ENCODE measurements around the gene AIRE.

Gene AIRE

DNA sequence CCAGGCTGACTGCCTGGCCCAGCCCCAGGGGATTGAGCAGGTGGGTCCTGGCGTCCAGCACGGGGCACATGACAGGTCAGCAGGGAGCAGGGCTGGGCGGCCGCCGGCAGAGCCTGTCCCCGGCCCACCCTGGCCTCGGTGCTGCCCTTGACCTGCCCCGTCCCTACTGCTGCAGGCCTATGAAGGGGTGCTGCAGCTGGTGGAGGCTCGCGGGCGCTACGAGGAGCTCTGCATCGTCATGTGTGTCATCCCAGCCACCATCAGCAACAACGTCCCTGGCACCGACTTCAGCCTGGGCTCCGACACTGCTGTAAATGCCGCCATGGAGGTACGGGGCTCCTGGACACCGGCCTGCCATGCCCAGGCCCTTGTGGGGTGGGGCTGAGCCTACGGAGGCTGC is 37.9 kb downstream of the AIRE start:
- FAIRE-seq, result no peak

DNA sequence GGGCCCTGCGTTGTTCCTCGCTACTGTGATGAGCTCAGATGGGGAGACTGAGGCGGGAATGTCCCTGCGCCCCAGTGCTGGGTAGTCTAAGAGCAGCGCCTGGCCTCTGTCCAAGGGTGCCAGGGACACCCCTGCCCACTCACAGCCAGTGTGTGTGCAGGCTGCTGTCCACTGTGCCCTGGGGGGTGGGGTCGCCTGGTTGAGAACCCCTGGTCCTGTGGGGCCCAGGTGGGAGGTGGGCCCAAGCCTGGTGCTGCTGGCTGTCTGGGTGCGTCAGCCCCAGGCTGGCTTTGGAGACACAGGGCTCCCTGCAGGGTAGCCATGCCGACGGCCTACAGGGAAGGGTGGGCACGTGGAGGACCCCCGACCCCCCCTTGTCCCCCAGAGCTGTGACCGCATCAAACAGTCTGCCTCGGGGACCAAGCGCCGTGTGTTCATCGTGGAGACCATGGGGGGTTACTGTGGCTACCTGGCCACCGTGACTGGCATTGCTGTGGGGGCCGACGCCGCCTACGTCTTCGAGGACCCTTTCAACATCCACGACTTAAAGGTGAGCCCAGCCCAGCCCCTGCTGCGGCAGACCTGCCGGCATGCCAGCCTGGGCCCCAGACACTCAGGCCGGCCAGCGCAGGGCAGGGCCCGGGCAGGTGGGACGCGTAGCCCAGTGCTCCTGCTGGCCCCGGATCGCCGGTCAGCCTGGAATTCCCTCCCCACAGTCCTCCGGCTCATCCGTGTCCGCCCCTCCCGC is 38.6 kb downstream of the AIRE start:
- DNase-seq (ENCODE audit: low spot score), result no peak
- FAIRE-seq, result no peak

More for the DNA sequence above, 37.9 kb downstream of the AIRE start:
- no peak for DNase-seq (ENCODE audit: low spot score)

DNA sequence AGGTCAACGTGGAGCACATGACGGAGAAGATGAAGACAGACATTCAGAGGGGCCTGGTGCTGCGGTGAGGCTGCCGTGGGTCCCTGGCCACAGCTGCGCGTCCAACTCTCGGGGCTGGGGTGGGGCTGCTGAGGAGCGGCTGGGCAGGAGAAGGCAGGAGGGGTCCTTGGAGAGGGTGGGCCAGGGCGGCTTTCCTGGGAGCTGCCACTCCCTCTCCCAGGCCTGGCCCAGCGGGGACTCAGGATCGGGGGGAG is 39.1 kb downstream of the AIRE start:
- FAIRE-seq, result no peak
- DNase-seq (ENCODE audit: low spot score), result no peak

DNA sequence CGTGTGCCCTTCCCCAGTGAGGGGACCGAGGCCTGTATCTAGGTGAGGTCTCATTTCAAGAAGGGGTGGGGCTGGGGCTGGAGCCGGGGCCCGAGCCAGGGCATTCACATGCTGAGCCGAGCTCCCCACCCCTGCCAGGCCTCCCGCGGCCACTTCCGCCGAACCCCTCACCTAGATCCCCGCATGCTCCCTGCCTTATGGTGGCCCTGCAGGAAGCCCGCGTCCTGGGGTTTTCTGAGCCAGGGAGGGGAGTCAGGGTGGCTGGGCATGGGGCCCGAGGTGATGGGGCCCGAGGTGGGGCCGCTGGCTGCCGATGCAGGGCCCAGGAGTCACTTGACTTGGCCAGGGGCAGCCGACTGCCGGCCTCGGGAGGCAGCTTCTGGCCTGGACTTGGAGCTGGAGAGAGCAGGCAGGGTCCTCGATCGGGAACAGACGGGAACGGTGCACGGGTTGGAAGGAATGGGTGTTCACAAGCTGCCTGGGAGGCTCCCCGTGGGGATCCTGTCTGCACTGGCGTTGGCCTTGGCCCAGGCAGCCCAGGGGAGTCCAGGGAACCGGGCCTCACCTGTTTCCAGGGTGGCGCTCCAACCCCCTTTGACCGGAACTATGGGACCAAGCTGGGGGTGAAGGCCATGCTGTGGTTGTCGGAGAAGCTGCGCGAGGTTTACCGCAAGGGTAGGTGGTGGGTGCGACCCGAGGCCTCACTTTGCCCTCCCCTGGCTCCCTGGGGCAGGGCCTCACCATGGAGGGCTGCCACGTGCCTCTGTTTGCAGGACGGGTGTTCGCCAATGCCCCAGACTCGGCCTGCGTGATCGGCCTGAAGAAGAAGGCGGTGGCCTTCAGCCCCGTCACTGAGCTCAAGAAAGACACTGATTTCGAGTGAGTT is 40.0 kb downstream of the AIRE start:
- FAIRE-seq (no peak), DNase-seq (ENCODE audit: low spot score) (no peak)

DNA sequence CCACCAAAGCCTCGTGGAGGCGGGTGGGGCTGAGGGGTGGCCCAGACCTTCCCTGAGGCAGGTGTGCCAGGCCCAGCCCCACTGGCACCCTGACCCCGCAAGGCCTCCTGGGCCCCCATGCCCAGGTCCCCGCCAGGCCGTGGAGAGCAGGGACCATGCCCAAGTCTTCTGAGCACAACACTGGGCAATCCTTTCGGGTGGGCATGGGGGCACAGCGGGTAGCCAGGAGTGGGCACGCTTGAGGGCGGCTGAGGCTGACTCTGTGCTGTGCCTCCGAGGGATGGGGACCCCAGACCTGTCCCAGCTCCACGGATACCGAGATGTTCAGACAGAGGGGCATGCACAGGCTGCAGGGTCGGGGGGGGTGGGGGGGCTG is 40.6 kb downstream of the AIRE start:
- FAIRE-seq (no peak), DNase-seq (ENCODE audit: low spot score) (no peak)

DNA sequence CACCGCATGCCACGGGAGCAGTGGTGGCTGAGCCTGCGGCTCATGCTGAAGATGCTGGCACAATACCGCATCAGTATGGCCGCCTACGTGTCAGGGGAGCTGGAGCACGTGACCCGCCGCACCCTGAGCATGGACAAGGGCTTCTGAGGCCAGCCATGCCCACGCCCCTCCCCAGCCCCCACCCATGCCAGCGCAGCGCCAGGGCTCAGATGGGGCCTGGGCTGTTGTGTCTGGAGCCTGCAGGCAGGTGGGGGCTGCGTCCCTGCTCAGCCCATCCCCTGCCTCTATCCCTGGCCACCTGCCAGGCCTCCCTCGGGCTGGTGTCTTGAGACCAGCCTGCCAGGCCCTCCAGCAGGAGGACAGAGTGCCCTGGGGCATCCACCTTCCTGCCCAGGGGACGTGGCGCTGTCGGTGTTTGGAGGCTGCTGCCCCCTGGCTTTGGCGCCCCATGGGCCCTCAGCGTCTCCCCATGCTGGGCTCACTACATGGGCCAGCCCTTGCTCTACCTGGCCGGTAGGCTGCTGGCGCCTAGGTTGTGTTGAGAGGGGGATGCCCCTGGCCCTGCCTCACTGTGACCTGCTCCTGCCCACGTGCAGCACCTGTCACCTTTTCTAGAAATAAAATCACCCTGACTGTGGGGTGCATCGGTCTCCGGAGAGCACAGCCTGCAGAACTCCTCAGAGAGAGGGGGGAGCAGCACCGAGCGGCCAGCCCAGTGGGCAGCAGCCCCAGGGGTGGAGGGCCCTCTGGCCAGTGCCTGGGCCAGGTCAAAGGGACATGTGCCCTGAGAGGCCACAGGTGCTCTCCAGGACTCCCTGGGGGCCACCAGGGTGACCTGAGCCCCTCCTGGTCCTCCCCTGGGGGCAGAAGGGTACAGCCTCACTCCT is 41.3 kb downstream of the AIRE start:
- DNase-seq (ENCODE audit: low spot score) (no peak), FAIRE-seq (no peak)

DNA sequence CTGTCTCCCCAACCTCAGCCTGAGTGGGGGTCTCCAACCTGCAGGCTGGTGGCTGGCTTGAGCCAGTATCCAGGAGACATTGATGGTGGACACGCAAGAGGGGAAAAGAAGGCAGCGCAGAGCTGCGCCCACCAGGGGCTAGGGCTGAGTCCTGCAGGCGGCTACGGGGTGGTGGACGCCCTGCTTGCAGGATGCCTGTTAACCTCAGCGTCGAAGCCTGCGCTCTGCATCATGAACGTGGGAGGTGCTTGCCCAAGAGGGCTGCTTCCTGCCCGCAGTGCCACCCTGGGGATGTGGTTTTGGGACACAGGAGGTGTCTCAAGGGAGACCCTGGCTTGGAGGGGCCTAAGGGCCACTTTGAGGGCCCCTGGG is 41.9 kb downstream of the AIRE start:
- DNase-seq (ENCODE audit: low spot score) (no peak), FAIRE-seq (no peak)

DNA sequence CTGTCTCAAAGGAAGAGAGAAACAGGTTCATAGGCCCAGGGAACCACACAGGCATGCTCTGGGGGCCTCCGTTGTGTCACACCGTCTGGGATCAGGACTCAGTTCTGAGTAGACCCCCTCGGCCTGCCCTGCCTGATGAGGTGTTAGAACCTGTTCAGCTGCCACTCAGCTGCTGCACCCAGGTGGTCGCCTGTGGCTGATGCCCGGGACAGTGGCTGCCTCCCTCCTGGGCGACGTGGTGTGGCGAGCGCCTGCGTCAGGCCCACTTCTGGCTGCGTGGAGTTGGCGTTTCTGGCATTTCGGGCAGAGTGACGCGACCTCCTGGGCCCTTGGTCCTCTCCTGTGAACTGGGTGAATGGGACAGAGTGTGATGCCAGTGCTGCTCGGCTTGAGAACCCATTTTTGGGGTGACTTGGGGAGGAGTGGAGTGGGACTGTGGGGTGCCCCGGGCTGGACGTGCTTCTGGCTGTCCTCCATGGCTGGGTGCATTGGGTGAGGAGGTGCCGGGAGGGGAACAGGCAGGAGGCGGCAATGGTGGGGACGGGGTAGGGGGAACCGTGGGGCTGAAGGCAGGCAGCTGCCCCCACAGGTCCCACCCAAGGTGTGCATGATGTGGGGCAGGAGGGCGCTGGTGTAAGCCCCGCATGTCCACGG is 42.7 kb downstream of the AIRE start:
- FAIRE-seq, result no peak
- DNase-seq (ENCODE audit: low spot score), result no peak

DNA sequence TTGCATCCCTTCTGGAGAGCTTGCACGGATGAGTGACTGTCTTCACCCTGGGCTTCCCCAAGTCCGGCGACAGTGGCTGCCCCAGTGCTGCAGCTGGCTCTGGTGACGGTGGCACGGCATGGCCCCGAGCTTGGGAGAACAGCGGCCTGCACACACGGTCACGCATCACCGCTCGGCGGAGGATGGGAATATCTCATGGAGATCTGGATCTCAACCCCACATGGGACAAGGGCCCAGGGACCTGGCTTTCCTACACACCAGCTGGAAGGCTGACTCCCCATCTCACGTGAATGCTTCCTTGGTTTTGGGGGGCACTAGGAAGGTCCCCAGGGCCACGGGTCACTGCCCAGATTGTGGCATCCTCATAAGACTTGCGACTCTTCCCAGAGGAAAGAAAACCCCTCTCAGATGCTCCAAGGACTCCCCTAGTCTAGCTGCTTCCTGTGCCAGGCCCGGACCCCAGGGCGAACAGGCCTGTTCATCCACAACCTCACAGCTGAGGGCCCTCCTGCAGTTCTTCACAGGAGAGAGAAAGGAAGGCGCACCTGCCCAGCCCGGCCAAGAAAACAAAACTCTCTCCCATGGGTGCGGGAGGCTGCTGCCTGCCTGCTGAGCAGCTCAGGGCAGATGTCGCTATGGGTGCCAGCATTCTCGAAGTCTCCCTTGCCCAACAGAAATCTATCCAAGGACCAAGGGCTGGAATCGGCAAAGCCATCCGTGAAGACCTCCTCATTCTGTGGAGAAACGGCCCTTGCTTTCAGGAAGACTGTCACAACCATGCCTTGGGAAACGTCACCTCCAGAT is 43.6 kb downstream of the AIRE start:
- no peak for FAIRE-seq

DNA sequence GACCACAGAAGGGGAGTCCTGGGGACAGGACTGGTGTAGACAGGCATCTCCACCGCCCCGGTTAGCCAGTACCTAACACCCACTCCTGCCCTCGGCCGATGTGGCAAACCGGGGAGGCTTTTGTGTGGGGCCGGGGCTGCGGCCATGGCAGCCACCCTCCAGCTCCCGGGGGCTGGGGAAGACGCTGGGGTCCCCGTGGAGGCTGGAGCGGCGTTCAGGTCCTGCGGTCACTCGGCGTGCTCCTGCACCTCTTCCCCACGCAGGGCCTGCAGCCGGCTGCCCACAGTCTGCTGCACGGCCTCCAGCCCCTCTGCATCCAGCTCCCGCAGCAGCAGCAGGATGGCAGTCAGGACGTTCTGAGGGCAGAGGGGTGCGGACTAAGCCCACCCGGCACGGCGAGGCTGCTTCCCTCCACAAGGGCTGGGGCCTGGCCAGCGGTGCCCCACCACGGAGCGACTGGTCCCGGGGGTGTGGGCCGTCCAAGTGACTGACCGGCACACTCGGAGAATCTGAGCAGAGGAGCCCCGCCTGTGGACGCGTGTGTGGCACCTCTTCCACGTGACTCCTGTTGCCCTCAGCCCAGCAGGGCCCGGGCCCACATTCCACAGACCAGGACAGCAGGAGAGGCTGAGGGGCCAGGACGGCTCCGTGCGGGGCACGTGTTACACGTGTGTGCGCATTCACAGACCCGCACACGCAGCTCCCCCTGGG is 44.5 kb downstream of the AIRE start:
- DNase-seq (ENCODE audit: low spot score) (no peak), FAIRE-seq (no peak)

More for the DNA sequence above, 43.6 kb downstream of the AIRE start:
- no peak for DNase-seq (ENCODE audit: low spot score)

DNA sequence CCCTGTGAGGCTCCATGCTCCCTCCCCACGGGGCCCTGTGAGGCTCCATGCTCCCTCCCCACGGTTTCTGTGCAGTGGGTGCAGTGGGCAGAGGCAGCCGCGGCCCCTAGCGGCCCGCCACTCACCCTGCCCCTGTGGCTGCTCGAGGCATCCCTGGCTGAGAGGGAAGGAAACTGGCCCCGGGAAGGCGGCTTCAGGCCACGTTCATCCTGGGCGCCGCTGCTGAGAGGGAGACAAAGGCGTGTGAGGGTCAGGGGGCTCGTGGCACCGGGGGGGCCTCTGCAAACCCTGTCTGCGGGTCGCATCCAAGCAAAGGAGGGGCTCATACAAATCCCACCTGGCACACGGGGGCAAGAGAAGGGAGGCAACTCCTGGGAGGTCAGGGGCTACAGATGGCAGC is 45.0 kb downstream of the AIRE start:
- FAIRE-seq (no peak), DNase-seq (ENCODE audit: low spot score) (no peak)

DNA sequence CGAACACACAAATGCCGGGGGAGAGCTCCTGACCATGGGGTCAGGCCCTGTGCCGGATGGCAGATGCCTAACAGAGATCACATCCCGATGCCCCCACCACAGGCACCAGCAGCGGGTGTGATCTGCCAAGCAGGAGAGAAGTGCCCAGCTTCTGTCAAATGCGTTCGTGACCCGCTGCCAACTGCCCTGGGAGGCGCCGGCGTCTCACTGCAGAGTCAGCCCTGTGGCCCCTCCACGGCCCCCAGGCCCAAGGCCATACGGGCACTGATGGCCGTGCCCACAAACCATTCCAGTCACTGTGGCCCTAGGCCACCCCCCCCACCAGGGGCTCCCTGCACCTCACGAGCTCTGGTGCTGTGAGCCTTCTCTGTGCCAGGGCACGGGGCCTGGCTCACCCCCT is 45.5 kb downstream of the AIRE start:
- FAIRE-seq (peak; percentile 53), DNase-seq (ENCODE audit: low spot score) (no peak)

DNA sequence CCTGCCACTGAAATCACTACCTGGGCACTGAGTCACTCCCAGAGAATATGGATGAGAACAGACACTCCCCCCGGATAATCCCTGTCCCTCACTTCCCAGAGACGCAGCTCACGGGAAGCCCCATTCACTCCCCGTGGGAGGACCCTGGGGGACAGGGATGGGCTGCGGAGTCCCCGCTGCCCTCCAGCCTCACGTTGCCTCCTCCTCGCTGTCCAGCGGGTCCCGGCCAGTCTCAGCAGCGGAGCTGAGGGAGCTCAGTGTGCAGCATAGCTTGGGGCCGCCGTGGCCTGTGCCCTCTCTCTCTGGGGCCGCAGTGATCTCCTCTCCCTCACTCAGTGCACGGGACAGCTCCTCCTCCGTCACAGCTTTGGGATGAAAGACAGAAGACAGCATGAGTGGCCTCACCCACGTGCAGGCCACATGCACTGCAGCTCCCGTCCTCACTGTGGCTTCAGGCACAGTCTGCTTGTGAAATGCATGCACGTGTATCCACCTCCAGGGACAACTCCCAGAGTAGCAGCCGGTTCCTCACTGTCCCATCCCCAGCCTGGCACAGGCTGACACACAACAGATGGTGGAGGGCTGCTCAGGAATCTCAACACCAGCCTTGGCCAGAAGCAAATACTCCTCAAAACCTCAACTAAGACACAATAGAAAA is 46.1 kb downstream of the AIRE start:
- no peak for FAIRE-seq
- no peak for DNase-seq (ENCODE audit: low spot score)

DNA sequence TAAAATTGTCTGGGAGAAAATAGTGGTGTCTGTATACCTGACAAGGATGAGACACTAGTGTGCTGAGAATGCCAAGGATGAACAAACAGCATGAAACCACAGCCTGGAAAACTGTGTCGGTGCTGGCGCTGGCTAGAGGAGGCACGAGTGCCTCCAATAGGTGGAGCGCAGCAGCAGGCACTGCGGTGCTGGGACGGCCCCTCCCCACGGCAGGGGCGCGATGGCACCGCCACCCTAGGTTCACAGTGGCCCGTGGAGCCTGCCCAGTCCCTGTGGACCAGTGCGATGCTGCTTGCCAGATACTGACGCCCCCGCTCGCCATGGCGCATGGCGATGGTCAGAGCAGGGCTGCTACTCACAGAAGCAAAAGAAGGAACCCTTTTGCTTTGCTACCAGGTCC is 46.7 kb downstream of the AIRE start:
- FAIRE-seq (no peak), DNase-seq (ENCODE audit: low spot score) (no peak)

DNA sequence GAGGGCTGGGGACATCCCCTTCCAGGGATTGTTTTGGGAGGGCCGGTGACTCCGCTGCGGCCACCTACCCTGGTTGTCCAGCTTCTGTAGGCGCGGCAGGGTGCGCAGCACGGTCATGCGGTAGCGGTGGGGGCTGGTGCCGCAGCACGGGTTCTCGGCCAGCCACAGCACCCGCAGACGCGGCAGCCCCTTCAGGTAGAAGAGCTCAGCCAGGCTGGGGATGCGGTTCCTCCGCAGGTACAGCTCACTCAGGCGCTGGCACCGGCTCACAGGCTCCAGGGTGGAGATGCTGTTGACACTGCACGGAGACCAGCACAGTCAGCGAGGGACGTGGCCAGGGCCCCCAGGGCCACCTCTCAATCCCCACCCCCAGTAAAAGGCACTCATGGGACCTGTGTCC is 47.3 kb downstream of the AIRE start:
- FAIRE-seq (no peak), DNase-seq (ENCODE audit: low spot score) (no peak)

DNA sequence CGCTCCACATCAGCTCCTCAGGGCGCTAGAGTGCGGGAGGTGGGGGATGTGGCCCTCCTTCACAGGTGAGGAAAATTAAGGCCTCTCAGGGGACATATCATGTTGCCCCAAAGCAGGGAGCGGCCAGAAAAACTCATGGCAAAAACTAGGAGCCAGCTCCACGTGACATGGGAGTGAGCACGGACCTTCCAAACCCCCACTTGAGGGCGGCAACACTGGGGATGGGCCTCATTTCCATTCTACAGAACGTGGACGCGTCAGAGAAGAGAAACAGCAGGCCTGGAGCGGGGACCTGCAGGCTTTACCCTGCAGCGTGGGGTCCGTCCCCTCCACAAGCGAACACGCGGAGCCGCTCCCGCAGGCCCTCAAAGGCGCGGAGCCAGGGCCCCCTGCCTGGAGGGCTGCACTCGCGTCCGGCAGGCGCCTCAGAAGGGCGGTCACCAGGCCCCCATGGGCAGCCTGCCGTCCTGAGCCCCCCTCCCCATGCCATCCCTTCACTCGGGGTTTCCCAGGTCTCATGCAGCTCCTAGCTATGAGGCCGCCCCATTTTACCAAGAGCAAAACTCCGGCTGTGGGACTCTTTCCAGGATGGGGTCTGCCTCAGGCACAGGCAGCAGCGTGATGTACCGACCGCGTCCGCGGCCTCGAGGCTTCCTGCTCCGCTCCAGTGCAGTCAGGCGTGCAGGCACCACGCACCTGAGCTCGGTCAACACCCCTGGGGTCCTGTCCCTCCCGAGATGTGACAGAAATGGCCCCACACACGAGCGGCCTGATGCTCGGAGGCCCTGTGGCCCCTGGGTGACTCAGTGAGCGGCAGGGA is 48.0 kb downstream of the AIRE start:
- DNase-seq (ENCODE audit: low spot score), result no peak
- FAIRE-seq, result no peak

DNA sequence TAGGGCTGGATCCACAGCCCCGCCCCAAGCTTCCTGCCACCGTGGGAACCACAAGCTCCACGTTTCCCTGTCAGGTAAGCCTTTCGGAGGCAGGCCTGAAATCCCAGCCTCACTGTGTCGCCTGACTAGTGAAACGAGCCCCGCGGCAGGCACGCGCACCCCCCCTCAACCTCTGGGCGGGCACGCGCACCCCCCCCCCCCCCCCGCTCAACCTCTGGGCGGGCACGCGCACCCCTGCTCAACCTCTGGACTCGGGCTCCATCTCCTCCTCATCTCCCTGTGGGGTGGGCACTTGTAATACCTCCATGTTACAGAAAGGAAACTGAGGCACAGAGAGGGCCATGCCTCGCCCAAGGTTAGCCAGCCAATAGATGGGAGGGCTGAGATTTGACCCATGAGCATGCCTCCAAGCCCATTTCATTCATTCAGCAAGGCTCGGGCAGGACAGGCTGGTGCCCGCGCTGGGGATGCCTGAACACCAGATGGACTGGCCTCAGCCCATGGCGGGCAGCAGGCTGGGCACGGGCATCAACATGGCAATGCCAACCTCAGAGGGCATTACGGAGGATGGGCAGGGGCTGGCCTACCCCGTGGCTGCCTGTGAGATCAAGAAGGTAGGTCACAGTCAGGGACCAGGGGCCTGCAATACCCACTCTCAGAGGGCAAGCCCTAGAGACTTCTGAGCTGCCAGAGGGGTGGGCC is 48.8 kb downstream of the AIRE start:
- FAIRE-seq (no peak), DNase-seq (ENCODE audit: low spot score) (no peak)
